LHCN-M2 (cell line): ENCODE measurements around the gene RNF224. TPM values are rescaled to one million over a fixed set of nuclear protein-coding genes. Genes with fewer than 3 reads are reported as not detected.
A peak's percentile ranks its signal among the peaks of the same experiment; 100 is the strongest.

Source experiments
- DNase-seq: peaks from one replicate; pipeline ENCODE4 v3.0.0-alpha.2; 2012; ENCODE audit warnings: low read depth
- total RNA-seq: library from RNA; depleted of rRNA; stranded (reverse); fragments of >200 nt; gene quantifications from 2 replicates; pipeline ENCODE4 v1.2.3, GENCODE V29; 2014

Gene RNF224
- total RNA-seq, 1 experiment from 2014 or later, result 0.23 TPM

- DNase-seq, result no peak
Measured at GRCh38 chr9:137192448-137192780, 34.9 kb upstream of the RNF224 start.

GRCh38 chr9:137192859-137193258 lies 34.4 kb upstream of the RNF224 start:
- no peak for DNase-seq

DNA sequence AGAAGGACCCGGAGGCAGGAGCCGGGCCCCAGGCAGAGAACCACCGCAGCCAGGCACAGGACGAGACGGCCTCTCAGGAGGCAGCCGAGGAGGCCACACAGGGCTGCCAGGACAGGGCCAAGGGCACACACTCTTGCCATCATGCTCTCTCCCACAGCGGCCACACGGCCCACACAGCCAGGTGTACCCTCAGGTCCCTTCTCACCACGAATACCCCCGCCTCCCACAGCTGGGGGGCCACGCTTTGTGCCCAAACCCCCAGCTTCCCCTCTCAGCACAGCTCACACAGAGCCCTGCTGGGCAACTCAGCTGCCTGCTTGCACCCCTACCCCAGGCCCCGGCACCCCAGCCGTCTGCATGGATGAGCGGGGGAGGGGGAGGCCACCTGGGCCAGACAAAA lies 33.5 kb upstream of the RNF224 start:
- no peak for DNase-seq

DNA sequence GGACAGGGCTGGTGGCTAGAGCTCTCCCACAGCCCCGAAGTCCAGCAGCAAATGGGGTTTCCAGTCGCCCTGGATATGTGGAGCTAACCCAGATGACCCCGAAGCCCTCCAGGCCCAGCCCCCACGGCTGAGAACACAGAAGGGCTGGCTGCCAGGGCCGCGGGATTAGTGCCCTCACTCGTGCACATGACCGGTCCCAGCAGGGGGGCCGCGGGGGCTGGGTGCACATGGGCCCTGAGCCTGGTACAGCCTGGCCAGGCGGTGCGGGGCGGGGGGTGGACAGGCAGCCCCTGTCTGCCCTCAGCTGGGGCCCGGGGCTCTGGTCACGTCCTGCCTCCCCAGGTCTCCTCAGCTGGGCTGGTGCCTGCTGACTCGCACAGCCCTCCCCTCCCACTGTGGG lies 32.9 kb upstream of the RNF224 start:
- no peak for DNase-seq

GRCh38 chr9:137194909-137195308 lies 32.4 kb upstream of the RNF224 start:
- no peak for DNase-seq

DNA sequence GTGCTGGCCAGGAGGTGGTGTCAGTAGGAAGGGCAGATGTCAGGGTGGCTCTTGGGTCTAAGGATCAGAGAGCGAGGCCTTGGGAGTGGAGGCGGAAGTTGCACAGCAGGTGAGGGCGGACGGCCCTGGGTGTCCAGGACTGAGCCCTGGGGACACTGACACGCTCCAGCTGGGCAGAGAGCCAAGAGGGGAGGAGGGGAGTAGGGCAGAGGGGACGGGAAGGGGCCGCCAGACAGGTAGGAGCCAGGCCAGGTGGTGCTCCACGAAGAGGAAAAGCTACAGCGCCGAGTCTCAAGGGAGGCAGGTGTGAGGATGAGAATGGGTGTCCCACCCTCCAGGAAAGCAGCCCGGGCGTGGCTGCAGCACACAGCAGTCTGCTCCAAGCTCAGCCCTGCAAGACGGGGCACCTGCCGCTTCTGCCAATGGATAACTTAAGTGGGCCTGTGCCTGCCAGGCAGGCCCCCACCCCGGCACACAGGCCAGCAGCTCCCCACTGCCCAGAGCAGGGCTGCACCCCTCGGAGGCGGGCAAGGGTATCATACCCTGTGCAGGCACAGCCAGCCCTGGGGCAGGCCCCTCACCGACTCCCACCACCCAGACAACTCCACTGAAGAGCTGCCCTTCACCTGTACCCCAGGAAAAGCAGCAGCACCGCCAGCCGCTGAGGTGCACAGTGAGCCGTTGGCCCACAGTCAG lies 31.6 kb upstream of the RNF224 start:
- DNase-seq, result no peak

- no peak for DNase-seq
Measured at GRCh38 chr9:137198051-137198901, 29.0 kb upstream of the RNF224 start.

- DNase-seq, result no peak
Measured at GRCh38 chr9:137198902-137199283, 28.4 kb upstream of the RNF224 start.

DNA sequence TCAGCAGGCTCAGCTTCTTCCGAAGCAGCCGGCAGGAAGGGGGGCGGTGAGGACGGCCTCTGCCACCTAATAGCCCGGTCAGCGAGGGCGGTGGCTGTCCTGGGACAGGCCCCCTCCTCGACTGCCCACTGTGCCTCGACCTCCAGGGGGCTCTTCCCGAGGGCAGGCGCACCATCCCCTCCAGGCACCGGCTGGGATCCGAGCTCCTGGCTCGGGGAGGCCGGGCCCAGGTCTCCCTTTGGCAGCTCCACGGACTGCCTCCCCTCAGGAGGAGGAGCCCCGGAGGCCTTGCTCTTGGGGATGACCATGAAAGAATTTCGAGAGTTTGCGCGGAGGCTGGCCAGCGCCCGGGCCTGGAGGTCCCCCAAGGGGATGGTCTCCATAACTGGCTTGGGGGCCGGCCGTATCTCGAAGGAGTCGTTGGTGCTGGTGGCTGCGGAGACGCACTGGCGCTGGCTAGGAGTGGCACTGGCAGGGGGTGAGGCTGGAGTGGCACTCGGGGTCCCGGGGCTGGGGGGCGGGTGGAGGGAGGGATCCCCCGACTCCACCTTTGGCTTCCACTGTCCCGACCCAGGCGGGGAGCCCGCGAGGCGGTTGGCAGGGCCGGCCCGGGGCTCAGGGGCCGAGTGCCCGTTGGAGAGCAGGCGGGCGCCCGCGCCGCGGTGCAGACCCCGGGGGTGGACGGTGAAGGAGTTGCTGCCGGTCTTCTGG lies 27.7 kb upstream of the RNF224 start:
- DNase-seq, result no peak

DNA sequence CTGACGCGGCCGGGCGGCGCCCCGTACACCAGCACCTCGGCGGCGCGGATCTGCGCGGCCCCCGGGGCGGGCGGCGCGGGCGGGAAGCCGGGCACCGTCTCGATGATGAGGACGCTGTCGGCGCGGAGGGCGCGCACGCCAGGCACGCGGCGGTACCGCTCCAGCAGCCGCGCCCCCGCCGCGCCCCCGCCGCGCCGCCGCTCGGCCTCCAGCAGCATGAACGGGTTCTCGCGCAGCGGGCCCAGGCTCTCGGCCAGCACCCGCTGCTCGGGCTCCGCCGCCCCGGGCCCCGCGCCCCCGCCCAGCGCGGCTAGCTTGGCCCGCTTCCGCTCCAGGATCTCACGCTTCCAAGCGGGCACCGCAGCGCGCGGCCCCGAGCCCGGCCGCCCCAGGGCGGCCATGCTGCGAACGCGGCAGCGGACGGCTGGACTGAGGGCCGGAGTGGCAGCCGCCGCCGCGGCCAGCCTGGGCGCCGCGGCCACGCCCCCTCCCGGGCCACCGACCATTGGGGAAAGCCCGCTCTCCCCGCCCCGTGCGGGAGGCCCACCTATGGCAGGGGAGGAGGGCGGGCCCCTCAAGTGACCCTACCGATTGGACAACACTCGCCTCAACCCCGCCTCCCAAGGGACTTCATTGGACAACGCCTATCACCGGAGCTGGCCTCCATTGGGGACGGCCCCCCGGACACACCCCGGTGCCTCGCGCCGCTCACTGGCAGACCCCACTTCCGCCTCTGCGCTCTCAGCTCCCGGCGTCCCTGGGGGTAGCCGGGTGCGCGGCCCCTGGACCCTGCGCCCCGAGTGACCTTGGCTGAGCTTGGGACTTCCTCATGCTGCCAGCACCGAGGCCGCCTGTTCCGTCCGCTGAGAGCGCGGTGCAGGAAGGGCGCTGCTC lies 26.7 kb upstream of the RNF224 start, which contains the start of gene TPRN:
TPRN (minus strand) TSS at position 431 of the 894 bp plus-strand sequence; CDS start at position 401, 30 bp downstream.
- DNase-seq, result peak; percentile 99

DNA sequence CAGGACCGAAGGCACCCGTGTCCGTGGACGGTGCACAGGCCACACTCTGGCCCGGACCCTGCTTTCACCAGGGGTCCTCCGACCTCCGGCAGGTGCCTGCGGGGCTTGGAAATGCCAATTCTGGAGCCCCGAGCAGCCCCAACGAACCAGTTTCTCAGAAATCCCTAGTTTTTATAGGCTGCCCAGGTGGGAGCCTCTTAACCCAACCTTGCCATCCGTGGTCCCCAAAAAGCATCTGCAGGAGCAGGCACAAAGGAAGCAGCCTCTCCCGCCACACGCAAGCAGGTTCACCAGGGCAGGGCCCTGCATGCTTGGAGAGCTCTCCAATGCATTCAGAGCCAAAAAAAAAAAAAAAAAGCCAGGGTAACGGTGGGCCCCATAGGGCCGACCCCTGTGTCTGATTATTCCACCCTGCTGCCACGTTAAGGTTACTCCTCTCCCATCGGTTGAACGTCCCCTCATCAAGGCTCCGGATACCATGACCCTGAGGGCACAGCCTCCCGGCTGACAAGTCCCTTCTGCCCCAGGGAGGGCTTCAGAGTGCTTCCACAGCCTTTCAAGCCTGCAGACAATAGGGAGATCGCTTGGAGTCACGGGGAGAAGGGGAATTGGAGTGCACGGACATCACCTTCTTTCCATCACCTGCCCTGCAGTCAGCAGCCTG lies 26.0 kb upstream of the RNF224 start:
- DNase-seq, result no peak

- no peak for DNase-seq
Measured at GRCh38 chr9:137202966-137203365, 24.3 kb upstream of the RNF224 start.

DNA sequence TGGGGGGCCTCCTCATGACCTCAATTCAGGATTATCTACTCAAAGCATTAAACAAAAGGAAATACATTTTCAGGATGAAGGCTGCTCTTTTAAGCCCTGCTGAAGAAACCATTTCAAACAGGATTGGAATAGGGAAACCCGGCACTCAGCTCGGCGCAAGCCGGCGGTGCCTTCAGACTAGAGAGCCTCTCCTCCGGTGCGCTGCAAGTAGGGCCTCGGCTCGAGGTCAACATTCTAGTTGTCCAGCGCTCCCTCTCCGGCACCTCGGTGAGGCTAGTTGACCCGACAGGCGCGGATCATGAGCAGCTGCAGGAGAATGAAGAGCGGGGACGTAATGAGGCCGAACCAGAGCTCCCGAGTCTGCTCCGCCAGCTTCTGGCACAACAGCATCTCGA lies 22.6 kb upstream of the RNF224 start:
- no peak for DNase-seq

GRCh38 chr9:137205126-137206069 lies 21.9 kb upstream of the RNF224 start, which contains the start of the genes NDOR1 and TMEM203:
Gene NDOR1, plus strand, starts transcription at chr9:137205700. Its CDS starts 78 bp downstream, at chr9:137205778.
Gene TMEM203, minus strand, starts transcription at chr9:137205648. Its CDS starts 234 bp downstream, at chr9:137205414.
- DNase-seq, result peak; percentile 82

DNA sequence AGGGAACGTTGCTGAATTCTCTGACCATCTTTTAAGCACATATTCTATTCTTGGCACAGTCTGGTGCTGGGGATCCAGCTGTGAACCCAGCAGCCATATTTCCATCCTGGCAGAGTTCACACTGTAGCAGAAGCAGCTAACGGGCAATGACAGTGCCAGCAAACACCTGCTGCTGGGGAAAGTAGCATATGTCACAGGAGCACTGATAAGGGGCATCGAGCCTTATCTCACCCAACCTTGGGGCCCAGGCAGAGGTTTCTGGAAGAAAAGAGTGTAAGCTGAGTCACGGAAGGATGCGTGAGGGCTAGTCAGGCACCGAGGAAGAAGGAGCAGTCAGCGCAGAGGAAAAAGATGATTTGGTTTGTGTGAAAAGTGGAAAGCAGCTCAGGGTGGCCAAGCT lies 20.7 kb upstream of the RNF224 start:
- DNase-seq, result no peak

GRCh38 chr9:137211532-137211931 lies 15.8 kb upstream of the RNF224 start:
- no peak for DNase-seq

DNA sequence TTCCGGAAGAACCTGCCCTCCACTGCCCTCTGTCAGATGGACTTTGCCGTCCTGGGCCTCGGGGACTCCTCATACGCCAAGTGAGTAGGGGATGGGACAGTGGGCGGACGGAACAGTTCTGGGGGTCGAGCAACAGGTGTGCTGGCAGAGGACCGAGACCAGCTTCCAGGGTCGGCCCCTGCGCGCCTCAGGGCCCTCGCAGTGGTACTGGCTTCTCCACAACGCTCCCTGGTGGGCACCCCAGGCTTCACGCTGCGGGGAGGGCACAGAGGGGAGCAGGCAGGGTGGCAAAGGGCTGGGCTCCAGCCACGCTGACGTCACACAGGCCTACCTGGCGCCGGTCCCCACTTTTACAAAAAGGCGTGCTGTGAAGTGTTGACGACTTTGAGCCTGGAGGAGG lies 14.8 kb upstream of the RNF224 start:
- DNase-seq, result no peak

DNA sequence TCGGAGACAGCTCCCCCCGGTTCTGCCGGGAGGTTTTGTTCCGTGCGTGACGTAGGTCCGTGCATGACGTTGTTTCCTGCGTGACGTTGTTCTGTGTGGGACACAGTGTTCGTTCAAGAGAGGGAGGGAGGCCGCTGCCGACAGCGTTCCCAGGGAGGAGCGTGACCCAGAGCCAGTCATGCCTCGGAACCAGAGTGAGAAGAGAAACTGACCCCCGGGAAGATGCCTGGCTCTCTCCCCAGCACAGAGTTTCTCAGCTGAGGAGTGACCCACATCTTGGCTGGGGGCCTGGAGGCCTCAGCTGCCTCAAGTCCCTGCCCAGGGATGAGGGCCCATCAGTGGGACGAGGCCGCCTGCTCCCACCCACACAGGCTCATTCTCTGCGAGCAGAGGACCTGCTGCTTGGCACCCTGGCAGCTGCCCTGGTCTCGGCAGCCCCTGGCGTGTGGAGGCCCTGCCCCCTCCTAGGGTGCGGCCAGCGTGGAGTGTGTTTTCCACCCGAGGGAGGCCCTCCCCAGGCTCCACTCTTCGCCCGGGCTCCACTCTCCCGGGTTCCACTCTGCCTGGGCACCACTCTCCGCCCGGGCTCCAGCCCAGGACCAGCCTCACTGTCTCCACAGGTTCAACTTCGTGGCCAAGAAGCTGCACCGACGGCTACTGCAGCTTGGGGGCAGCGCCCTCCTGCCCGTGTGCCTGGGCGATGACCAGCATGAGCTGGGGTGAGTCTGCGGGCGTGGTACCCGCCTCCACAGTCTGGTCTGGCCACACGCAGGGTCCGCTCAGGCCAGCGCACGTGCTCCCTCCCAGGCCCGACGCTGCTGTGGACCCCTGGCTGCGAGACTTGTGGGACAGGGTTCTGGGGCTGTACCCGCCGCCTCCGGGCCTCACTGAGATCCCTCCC lies 13.9 kb upstream of the RNF224 start:
- no peak for DNase-seq
